ENCODE data around the gene SFI1.

SFI1 gene

GRCh38 chr22:31628969-31629708, 132.8 kb downstream of the SFI1 start:
- TF ChIP-seq CTCF (IDR thresholded peaks at IDR 0.05), result no peak; the same call in 1 of the 2 replicates

GRCh38 chr22:31629741-31630184, 133.4 kb downstream of the SFI1 start:
- TF ChIP-seq CTCF (IDR thresholded peaks at IDR 0.05), result no peak

GRCh38 chr22:31630331-31631329, 134.3 kb downstream of the SFI1 start:
- TF ChIP-seq CTCF (IDR thresholded peaks at IDR 0.05), result no peak

DNA sequence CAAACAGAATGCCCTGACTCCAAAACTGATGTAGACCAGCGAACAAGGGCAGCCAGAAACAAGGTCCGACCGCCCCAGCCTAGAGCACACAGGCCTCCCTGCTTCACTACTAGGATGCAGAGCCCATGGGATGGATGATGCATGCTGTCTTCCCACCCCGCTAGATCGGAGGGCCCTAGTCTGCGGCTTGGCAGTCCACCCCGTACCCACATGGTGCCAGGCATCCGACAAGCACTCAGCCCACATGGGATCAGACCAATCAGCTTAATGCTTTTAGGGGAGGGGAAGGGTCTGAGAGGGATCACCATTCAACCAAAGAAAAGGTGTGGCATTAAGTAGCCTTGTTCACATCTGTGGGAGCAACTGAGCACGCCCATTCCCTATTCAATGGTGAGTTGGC, 135.1 kb downstream of the SFI1 start:
- TF ChIP-seq CTCF (IDR thresholded peaks at IDR 0.05), result no peak

DNA sequence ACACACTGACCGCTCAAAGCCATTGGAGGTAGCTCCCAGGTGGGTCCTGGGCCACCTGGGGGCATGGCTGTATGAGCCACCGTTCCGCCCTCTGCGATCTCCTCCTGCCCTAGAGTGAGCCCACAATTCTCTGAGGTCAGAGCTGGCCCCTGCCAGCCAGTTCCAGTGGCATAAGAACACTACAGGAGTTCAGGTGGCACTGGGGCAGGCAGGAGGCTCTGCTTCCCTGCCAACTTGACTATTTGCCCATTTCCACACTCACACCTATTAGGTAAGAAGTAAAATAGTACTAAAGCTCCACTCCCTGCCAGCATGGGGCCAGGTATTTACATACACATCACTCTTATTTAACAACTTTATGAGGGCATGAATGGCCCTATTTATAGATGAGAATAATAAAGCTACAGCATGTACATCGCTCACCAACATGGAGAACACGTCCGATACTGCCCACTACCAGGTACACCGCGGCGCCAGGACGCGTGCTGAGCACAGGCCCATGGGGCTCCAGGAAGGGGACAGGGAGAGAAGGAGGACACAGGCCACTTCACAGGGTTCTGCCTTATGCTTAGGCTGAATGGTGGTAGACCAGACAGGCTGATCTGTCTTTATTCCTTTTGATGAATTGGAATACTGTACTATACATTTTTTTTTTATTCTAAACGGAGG, 139.4 kb downstream of the SFI1 start:
- TF ChIP-seq CTCF (IDR thresholded peaks at IDR 0.05), result no peak

DNA sequence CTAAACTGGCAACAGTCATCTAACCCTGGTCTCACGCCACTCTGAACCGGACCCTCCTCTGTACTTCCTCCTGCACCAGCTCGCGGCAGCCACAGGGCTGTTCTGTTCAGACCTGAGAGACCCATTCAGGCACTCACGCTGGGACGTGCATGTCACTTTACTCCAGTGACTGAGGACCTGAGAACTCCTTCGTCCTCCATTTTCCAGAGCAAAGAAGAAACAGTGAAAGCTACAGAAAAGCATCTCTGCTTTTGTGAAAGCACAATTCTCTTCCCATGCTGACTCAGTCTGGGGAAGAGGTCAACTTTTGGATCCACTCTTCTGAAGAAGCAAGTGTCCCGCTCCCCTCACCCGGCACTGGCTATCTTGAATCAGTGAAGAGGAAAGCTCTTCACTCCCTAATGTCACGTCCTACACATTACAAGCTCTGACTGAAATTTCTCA, 141.1 kb downstream of the SFI1 start:
- no peak for TF ChIP-seq CTCF (IDR thresholded peaks at IDR 0.05)

All from LNCAP (cell line).